Globus pallidus (tissue), 1 donor: ENCODE results near the gene NEGR1.

Source experiments
- DNase-seq: peaks from one replicate; pipeline ENCODE4 v3.0.0-alpha.2; 2015; ENCODE audit warnings: low spot score

Gene NEGR1

GRCh38 chr1:71561206-71561605, 721.1 kb downstream of the NEGR1 start:
- no peak for DNase-seq

GRCh38 chr1:71559880-71560279, 722.5 kb downstream of the NEGR1 start:
- DNase-seq = no peak

GRCh38 chr1:71557138-71557537, 725.2 kb downstream of the NEGR1 start:
- no peak for DNase-seq

GRCh38 chr1:71548398-71548890, 733.9 kb downstream of the NEGR1 start:
- DNase-seq = no peak

GRCh38 chr1:71542155-71542554, 740.2 kb downstream of the NEGR1 start:
- no peak for DNase-seq

- no peak for DNase-seq
Measured at GRCh38 chr1:71533950-71534349, 748.4 kb downstream of the NEGR1 start.

GRCh38 chr1:71532343-71532742, 750.0 kb downstream of the NEGR1 start:
- DNase-seq = no peak

GRCh38 chr1:71526824-71527223, 755.5 kb downstream of the NEGR1 start:
- DNase-seq = no peak

GRCh38 chr1:71522721-71523120, 759.6 kb downstream of the NEGR1 start:
- no peak for DNase-seq

- peak; percentile 51 for DNase-seq
Measured at GRCh38 chr1:71521655-71522264, 760.6 kb downstream of the NEGR1 start.

GRCh38 chr1:71511505-71511904, 770.8 kb downstream of the NEGR1 start:
- no peak for DNase-seq

GRCh38 chr1:71510725-71511124, 771.6 kb downstream of the NEGR1 start:
- no peak for DNase-seq

GRCh38 chr1:71509051-71509595, 773.2 kb downstream of the NEGR1 start:
- DNase-seq = no peak

- DNase-seq = no peak
Measured at GRCh38 chr1:71502006-71502405, 780.3 kb downstream of the NEGR1 start.

- DNase-seq = no peak
Measured at GRCh38 chr1:71498542-71498941, 783.8 kb downstream of the NEGR1 start.

- DNase-seq = no peak
Measured at GRCh38 chr1:71494163-71494562, 788.2 kb downstream of the NEGR1 start.

GRCh38 chr1:71492298-71493041, 789.9 kb downstream of the NEGR1 start:
- DNase-seq = no peak

GRCh38 chr1:71490432-71490831, 791.9 kb downstream of the NEGR1 start:
- DNase-seq = no peak

GRCh38 chr1:71488555-71489252, 793.6 kb downstream of the NEGR1 start:
- DNase-seq = no peak

- no peak for DNase-seq
Measured at GRCh38 chr1:71473331-71473730, 809.0 kb downstream of the NEGR1 start.

- no peak for DNase-seq
Measured at GRCh38 chr1:71465093-71465492, 817.2 kb downstream of the NEGR1 start.

GRCh38 chr1:71464016-71464415, 818.3 kb downstream of the NEGR1 start:
- no peak for DNase-seq

GRCh38 chr1:71463144-71463543, 819.2 kb downstream of the NEGR1 start:
- DNase-seq = no peak
